PC-9 (cell line): ENCODE data around the gene WDR33. TPM values are rescaled to one million over a fixed set of nuclear protein-coding genes. Genes with fewer than 3 reads are reported as not detected.

ENCODE experiments used
- BruUV-seq: library from RNA; stranded (reverse); fragments of 400-500 nt; replicated peaks from 2 replicates; lab custom pipeline; 2021; lab: Mats Ljungman, UMichigan
- CTCF ChIA-PET: fragments of 300-600 bp; sonication (Branson Sonifier 250); formaldehyde crosslinking; loops from one replicate; lab custom pipeline; 2022; ENCODE audit warnings: antibody characterized with exemption; lab: Charles Lee
- POLR2A ChIA-PET: fragments of 300-600 bp; sonication (Branson Sonifier 250); formaldehyde crosslinking; loops from one replicate; lab custom pipeline; 2022; ENCODE audit warnings: antibody characterized with exemption; ENCODE audit not compliant: unreplicated experiment; lab: Charles Lee
- DNase-seq, 2 experiments: peaks; one replicate each; pipeline versions ENCODE4 v3.0.0 to v3.0.0-alpha.2; 2015 to 2022; ENCODE audit warnings: mixed read lengths in 1 of 2
- H2AFZ ChIP-seq: fragments of 200-600 bp; sonication (generic); 2 replicates; pipeline ENCODE4 v1.8.1; 2017; ENCODE audit warnings: antibody characterized with exemption
- H3F3A ChIP-seq: fragments of 200-600 bp; sonication (generic); 2 replicates; pipeline ENCODE4 v1.8.1; 2017; ENCODE audit warnings: antibody characterized with exemption, mild to moderate bottlenecking, low read depth; ENCODE audit not compliant: insufficient read depth
- H3K27ac ChIP-seq: fragments of 200-600 bp; sonication (generic); 2 replicates; pipeline ENCODE4 v1.6.1; 2016; ENCODE audit warnings: mixed run types
- H3K27me3 ChIP-seq: fragments of 200-600 bp; sonication (generic); 2 replicates; pipeline ENCODE4 v1.6.1; 2016; ENCODE audit warnings: low read depth, mixed run types; ENCODE audit not compliant: insufficient read depth
- H3K36me3 ChIP-seq: fragments of 200-600 bp; sonication (generic); 2 replicates; pipeline ENCODE4 v1.6.1; 2016; ENCODE audit warnings: low read depth, mixed run types
- H3K4me1 ChIP-seq: fragments of 200-600 bp; sonication (generic); replicated peaks from 2 replicates; pipeline ENCODE4 v1.6.1; 2016; ENCODE audit warnings: mixed run types; ENCODE audit not compliant: insufficient read depth
- H3K4me2 ChIP-seq: fragments of 200-600 bp; sonication (generic); 2 replicates; pipeline ENCODE4 v1.6.1; 2017; ENCODE audit warnings: mixed run types
- H3K4me3 ChIP-seq: fragments of 200-600 bp; sonication (generic); 2 replicates; pipeline ENCODE4 v1.6.1; 2016; ENCODE audit warnings: mixed run types
- H3K79me2 ChIP-seq: fragments of 200-600 bp; sonication (generic); 2 replicates; pipeline ENCODE4 v1.6.1; 2017; ENCODE audit warnings: low read depth, mixed run types
- H3K9me2 ChIP-seq: fragments of 200-600 bp; sonication (generic); 2 replicates; pipeline ENCODE4 v1.8.1; 2017; ENCODE audit warnings: mild to moderate bottlenecking; ENCODE audit not compliant: insufficient read depth
- H3K9me3 ChIP-seq: fragments of 200-600 bp; sonication (generic); 2 replicates; pipeline ENCODE4 v1.8.1; 2016; ENCODE audit warnings: low read depth; ENCODE audit not compliant: insufficient read depth
- H4K20me1 ChIP-seq: fragments of 200-600 bp; sonication (generic); 2 replicates; pipeline ENCODE4 v1.8.1; 2017; ENCODE audit not compliant: insufficient read depth
- CTCF ChIP-seq: fragments of 200-600 bp; sonication (generic); conservative IDR thresholded peaks from 2 replicates; pipeline ENCODE4 v1.6.1; 2017; ENCODE audit warnings: mixed run types, antibody characterized with exemption, mild to moderate bottlenecking, moderate library complexity
- EZH2 ChIP-seq: fragments of 200-600 bp; sonication (generic); IDR thresholded peaks from 2 replicates; pipeline ENCODE4 v1.8.0; 2017; ENCODE audit warnings: antibody characterized with exemption, low read depth
- intact Hi-C: fragments of 100-400 bp; cut with micrococcal nuclease; formaldehyde crosslinking; loops from one replicate; pipeline ENCODE4 v1.10.0; 2022; ENCODE audit not compliant: unreplicated experiment
- total RNA-seq: library from RNA; stranded (reverse); gene quantifications from 2 replicates; pipeline ENCODE4 v1.2.3, GENCODE V29; 2021

WDR33 gene
- total RNA-seq, 1 experiment from 2014 or later, result 59.3 TPM

GRCh38 chr2:127685410-127686080, 125.4 kb downstream of the WDR33 start:
- H3F3A ChIP-seq, result no peaks in the 10 kb centered on the region
- ChIA-PET POLR2A (no interaction called here), CTCF (no interaction called here)
- intact Hi-C loops, result no loop called here
- no peaks in the 10 kb centered on the region; the same call in 1 of the 2 replicates for H3K27me3 ChIP-seq
- no peaks in the 10 kb centered on the region for H3K79me2 ChIP-seq
- no peaks in the 10 kb centered on the region for H3K9me2 ChIP-seq
- no peaks in the 10 kb centered on the region for H4K20me1 ChIP-seq
- no peaks in the 10 kb centered on the region for H3K36me3 ChIP-seq
- H2AFZ ChIP-seq, result no peak overlapping the region
- H3K27ac ChIP-seq, result no peak overlapping the region
- no peak overlapping the region for H3K4me2 ChIP-seq
- no peak overlapping the region for H3K4me3 ChIP-seq
- H3K4me1 ChIP-seq, result no peaks in the 10 kb centered on the region
- BruUV-seq, result no TSS peak
- TF ChIP-seq EZH2 (no peak), CTCF (no peak)
- peaks cover 3% of the 10 kb centered on the region for H3K9me3 ChIP-seq
- no peak for DNase-seq

GRCh38 chr2:127683757-127684156, 127.2 kb downstream of the WDR33 start:
- no peaks in the 10 kb centered on the region for H3K4me1 ChIP-seq
- no TSS peak for BruUV-seq
- H3K4me3 ChIP-seq, result no peak overlapping the region
- no peaks in the 10 kb centered on the region for H3K36me3 ChIP-seq
- intact Hi-C loops, result no loop called here
- no peak for TF ChIP-seq CTCF
- no peak for TF ChIP-seq EZH2
- no peak overlapping the region for H3K4me2 ChIP-seq
- H2AFZ ChIP-seq, result no peak overlapping the region
- no peaks in the 10 kb centered on the region for H3F3A ChIP-seq
- DNase-seq, result no peak
- no peaks in the 10 kb centered on the region for H4K20me1 ChIP-seq
- H3K27me3 ChIP-seq, result peaks cover 4% of the 10 kb centered on the region
- H3K9me3 ChIP-seq, result no peaks in the 10 kb centered on the region; the same call in 1 of the 2 replicates
- no peaks in the 10 kb centered on the region for H3K9me2 ChIP-seq
- ChIA-PET CTCF (no interaction called here), POLR2A (no interaction called here)
- H3K79me2 ChIP-seq, result no peaks in the 10 kb centered on the region
- H3K27ac ChIP-seq, result no peak overlapping the region

DNA sequence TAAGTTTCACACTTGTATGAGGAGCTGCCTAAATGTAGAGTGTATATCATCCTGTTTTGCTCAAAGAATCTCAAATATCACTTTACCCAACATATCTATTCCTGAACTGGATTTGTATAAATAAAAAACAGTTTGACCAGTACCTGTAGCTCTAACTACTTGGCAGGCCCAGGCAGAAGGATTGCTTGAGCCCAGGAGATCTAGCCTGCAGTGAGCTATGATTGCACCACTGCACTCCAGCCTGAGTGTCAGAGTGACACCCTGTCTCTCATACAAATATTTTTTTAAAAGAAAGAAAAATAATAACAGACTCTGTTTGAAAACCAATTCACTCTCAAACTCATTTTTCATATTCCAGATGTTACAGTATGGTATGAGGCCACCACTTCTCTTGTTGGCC, 127.9 kb downstream of the WDR33 start:
- H3K36me3 ChIP-seq, result no peaks in the 10 kb centered on the region
- no peak overlapping the region for H2AFZ ChIP-seq
- TF ChIP-seq CTCF (no peak), EZH2 (no peak)
- no peaks in the 10 kb centered on the region for H3F3A ChIP-seq
- H3K79me2 ChIP-seq, result no peaks in the 10 kb centered on the region
- intact Hi-C loops, result no loop called here
- no peaks in the 10 kb centered on the region for H3K4me1 ChIP-seq
- H3K4me2 ChIP-seq, result no peak overlapping the region
- no peak for DNase-seq
- POLR2A ChIA-PET, result no interaction called here
- H3K27ac ChIP-seq, result no peak overlapping the region
- peaks cover 11% of the 10 kb centered on the region for H3K27me3 ChIP-seq
- H3K9me2 ChIP-seq, result no peaks in the 10 kb centered on the region
- BruUV-seq, result no TSS peak
- H3K9me3 ChIP-seq, result no peaks in the 10 kb centered on the region
- no peak overlapping the region for H3K4me3 ChIP-seq
- no peaks in the 10 kb centered on the region for H4K20me1 ChIP-seq
- CTCF ChIA-PET, result no interaction called here
